K562 (cell line): ENCODE measurements around the gene NDUFA6.

Source experiments
- GABPA ChIP-seq: fragments of 200-800 bp; sonication (Bioruptor generic); conservative IDR thresholded peaks from 2 replicates; pipeline ENCODE4 v1.6.1; 2016; ENCODE audit warnings: low read depth, missing genetic modification characterization, missing compliant biosample characterization
- NRF1 ChIP-seq, 2 experiments: fragments of 450-650 bp; IDR thresholded peaks in 1 of 2; conservative IDR thresholded peaks in 1 of 2; 2 replicates each; pipeline ENCODE4 v1.6.1; 2014; ENCODE audit warnings: mild to moderate bottlenecking in 2 of 2
- TOE1 ChIP-seq, 2 experiments: fragments of 450-650 bp in 1 of 2; sonication (generic) in 1 of 2; formaldehyde crosslinking in 1 of 2; IDR thresholded peaks; 2 replicates each; pipeline versions ENCODE4 v1.7.1 to v1.8.0; 2016 to 2022; ENCODE audit warnings: borderline replicate concordance in 2 of 2, mild to moderate bottlenecking in 2 of 2, antibody characterized with exemption in 1 of 2, inconsistent platforms in 1 of 2, low read depth in 1 of 2, missing genetic modification reagents in 1 of 2, moderate library complexity in 1 of 2
- ZNF184 ChIP-seq: sonication (generic); formaldehyde crosslinking; IDR thresholded peaks from 2 replicates; pipeline ENCODE4 v1.5.0; 2020; ENCODE audit warnings: missing genetic modification reagents
- TF ChIP-seq, protein P1 (sequence below), 2 experiments: IDR thresholded peaks in 1 of 2; conservative IDR thresholded peaks in 1 of 2; 2 replicates each; pipeline ENCODE4 v1.6.1; 2016; ENCODE audit warnings: low read depth in 2 of 2, mild to moderate bottlenecking in 1 of 2, missing compliant biosample characterization in 1 of 2, missing genetic modification characterization in 1 of 2, moderate library complexity in 1 of 2

DNA sequence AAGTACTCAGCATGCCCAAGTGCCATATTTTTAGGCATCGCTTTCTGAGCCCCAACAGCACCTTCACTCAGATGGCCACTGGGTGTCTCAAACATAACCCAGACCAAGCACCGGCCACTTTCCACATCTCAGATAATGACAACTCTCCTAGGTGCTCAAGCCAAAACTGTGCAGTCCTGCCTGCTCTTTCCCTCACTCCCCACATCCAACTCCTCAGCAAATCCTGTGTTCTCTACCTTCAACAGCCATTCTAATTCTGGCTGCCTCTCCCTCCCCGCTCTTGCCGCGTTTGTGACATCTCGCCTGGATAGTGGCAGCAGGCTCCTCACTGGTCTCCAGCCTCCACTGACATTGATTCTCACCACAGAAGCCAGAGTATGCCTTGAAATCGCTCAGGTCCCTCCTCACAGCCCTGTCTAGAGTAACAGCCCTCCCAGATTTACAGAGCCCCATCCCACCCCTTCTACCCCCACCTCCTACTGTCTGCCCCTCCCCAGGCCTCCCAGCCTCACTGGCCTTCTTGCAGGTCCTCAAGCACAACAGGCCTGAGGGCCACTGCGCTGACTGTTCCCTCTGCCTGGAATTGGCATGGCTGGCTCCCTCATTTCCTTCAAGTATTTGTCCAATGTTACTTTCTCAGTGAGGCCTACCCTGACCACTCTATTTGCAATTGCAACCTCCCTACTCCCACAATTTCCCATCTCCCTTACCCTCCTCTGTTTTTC is 17.8 kb downstream of the NDUFA6 start:
- TF ChIP-seq NRF1 (conservative IDR thresholded peaks at IDR 0.05 in 1 of 2, IDR thresholded peaks at IDR 0.05 in 1 of 2) (no peak), TOE1 (IDR thresholded peaks at IDR 0.05; ENCODE audit: borderline replicate concordance) (no peak), TOE1 (CRISPR knock-in tag; IDR thresholded peaks at IDR 0.05; ENCODE audit: borderline replicate concordance, low read depth) (no peak), ZNF184 (CRISPR knock-in tag) (no peak), GABPA (tag) (no peak)
- TF ChIP-seq, protein P1, sequence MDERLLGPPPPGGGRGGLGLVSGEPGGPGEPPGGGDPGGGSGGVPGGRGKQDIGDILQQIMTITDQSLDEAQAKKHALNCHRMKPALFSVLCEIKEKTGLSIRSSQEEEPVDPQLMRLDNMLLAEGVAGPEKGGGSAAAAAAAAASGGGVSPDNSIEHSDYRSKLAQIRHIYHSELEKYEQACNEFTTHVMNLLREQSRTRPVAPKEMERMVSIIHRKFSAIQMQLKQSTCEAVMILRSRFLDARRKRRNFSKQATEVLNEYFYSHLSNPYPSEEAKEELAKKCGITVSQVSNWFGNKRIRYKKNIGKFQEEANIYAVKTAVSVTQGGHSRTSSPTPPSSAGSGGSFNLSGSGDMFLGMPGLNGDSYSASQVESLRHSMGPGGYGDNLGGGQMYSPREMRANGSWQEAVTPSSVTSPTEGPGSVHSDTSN (CRISPR knock-in tag; IDR thresholded peaks at IDR 0.05; ENCODE audit: low read depth), result no peak
- TF ChIP-seq, protein P1 (tag; conservative IDR thresholded peaks at IDR 0.05; ENCODE audit: low read depth), result no peak
